Tongue (tissue), 2 donors: ENCODE results near the gene POT1. TPM values are rescaled to one million over a fixed set of nuclear protein-coding genes. Genes with fewer than 3 reads are reported as not detected.

Experiments used
- DNase-seq: peaks from one replicate; pipeline ENCODE4 v3.0.0-alpha.2; 2015
- total RNA-seq: library from RNA; depleted of rRNA; stranded (reverse); fragments of >200 nt; gene quantifications from one replicate; pipeline ENCODE4 v1.2.3, GENCODE V29; 2014

Gene POT1
- total RNA-seq, 1 donor from 2014 or later: 53.5 TPM

GRCh38 chr7:124801330-124801895 lies 128.2 kb downstream of the POT1 start:
- no peak for DNase-seq

DNA sequence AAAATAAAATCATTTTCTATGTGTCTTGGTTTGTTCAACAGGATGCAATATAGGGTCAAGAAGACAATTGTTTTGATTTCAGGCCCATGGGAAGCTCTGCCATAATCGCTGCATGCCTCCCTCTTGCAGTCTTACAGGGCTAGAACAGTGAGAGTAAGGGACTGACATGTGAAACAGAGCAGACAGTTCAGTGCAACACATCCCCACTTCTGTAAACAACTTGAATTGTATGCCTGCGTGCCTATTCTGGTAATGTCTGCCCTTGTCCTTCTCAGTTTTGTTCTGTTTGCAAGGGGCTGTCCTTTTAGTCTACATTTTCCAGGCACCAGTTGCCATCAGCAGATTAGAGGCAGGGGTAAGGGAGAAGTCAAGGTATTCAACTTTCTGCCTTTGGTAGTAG lies 129.2 kb downstream of the POT1 start:
- DNase-seq: no peak

GRCh38 chr7:124799448-124799847 lies 130.2 kb downstream of the POT1 start:
- no peak for DNase-seq

DNA sequence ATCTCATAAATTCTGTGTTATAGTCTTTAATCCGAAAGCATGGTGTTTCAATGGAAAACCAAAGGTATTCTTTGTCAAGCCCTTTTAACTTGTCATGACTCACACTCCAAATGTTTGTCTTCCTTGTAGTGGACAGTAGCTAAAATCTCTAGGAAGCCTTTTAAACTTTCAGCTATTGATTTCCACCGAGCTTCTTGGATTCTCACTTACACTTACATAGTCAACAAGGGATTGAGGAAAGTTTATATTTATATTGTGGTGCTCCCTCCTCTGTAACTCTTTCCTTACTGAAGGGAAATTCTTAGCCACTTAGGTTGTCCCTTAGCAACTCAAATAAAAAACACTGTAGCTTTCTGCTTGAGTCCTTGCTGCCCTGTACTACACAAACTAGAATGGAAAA lies 132.9 kb downstream of the POT1 start:
- DNase-seq: no peak

GRCh38 chr7:124792696-124793095 lies 136.9 kb downstream of the POT1 start:
- no peak for DNase-seq

DNA sequence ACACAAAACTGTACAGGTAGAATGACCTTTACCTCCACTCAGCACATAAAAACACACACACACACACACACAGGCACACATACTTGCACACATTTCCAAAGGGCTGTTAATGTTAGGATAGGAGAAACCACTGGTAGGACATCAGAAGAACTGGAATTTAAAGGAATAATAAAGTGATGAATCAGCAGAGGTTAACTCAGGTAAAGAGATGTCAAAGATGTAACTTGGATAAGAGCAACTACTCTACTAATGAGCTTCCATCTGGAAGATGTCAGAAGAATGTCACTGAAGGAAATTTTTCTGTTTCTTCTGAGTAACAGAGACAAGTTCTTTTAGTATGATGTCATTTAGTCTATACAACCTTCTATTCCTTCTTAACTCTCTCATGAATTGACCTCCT lies 137.6 kb downstream of the POT1 start:
- DNase-seq: no peak

DNA sequence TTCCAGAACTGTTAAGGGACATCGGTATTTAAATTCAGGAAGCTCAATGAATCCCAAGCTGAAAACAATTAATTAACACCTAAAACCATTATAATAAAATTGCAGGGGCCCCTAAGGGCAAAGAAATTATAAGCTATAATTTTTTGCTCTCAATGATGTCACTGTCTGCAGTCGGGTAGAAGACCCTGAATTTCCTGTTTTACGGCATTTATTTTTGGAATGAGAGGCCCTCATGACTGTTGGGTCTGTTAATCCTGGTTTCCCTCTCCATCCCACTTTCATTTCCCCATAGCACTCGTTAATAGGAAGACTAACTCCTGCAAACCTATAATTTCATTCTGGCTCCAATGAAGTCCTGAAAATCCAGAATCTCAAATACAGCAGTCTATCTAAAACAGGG lies 138.2 kb downstream of the POT1 start:
- DNase-seq: no peak

- no peak for DNase-seq
Measured at GRCh38 chr7:124790645-124791044, 139.0 kb downstream of the POT1 start.

DNA sequence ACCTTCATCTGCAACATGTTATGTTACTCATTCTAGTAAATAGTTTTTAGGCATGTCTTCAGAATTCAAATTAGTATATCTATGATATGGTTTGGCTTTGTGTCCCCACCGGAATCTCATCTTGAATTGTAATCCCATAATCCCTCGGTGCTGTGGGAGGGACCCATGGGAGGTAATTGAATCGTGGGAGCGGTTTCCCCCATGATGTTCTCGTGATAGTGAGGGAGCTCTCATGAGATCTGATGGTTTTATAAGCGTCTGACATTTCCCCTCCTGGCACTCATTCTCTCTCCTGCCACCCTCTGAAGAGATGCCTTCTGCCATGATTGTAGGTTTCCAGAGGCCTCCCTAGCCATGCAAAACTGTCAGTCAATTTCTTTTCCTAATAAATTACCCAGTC lies 143.6 kb downstream of the POT1 start:
- DNase-seq: no peak

DNA sequence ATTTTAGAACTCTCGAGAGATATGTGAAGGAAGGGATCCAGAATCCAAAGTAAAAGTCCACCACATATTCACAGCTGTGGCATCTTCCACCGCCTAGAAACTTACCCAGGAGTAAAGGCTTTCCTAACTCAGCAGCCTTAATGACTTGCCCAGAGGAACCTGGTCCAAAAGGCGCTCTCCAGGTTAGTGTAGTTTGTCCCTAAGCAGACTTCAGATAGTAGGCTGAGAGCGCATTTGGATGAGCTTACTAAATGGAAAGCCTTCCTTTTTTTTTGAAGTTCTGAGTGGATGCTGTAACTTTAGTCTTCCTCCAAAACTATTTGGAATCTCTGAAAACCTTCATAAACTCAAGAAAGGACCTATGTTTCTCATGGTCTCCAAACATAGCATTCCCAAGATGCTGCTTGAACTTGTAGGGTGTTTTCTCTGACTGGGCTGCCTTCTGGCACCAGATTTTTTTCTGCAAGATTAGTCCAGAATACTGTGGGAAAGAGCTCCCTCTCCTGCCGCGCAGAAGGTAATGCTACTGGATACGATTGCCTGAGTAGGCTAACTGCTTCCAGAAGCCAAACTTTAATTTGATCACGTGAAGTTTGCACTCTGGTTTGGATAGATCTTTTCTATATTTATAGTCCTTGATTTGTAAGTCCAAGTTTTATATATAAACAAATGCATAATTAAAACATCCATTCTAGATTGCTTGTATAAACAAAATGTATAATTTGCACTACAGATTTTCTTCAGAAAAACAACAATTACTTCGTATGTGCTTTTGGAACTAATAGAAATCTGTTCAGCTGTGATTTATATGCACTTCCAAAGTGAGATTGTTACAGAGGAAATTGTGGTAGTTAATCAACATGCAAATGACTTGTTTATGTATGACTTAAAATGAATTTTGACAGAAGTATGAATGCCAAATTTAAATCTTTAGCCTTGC lies 144.5 kb downstream of the POT1 start:
- peak; percentile 85 for DNase-seq

DNA sequence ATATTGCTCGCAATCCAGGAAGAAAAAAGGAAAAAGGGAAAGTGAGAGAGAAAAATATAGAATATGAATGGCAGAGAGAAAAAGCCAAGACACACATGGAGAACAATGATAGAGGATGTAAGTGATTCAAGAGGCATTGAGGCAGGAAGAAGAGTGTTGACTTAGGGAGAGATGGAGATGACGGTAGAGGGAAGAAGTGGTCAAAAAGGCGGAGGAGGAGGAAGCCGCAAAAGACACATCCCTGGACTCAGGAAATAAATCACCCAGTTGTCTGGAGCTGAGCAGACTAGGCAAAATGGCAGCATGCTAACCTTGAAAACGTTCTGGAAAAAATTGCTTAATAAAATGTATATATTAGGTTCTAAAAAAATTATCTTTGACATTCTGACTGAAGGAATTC lies 146.4 kb downstream of the POT1 start:
- no peak for DNase-seq

DNA sequence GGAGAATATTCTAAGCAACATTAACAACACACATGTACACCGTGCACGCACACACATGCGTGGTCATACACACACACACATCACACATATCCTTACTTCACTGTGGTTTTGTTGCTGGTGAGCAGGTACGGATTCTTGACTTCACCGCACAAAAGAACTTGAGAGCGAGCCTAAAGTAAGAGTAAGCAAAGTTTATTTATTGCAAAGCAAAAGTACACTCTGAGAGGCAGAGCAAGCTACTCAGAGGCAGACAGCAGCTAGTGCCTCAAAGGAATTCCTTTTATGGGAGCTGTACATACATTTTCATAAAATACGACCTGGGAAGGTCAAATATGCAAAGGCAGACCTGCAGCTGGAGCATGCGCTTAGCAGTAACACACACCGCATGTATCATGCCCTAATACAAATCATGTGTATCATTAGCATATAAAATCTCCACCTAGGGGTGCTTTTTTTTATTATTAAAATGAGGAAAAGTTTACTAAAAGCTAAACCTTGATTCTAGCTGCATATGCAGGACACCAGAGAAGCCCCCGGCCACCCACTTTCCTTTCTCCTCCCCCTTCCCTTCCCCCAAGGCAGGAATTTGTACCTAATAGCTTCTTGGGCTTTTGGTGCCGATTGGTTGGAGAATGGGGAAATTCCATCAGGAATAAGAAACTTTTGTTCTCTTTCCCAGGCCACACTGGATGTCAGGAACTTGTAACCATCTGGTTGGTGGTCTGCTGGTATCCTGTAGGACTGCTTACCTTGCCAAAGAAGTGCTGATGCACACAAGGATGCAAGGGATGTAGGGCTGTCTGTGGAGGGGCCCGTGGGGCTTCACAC lies 147.5 kb downstream of the POT1 start:
- DNase-seq: no peak

DNA sequence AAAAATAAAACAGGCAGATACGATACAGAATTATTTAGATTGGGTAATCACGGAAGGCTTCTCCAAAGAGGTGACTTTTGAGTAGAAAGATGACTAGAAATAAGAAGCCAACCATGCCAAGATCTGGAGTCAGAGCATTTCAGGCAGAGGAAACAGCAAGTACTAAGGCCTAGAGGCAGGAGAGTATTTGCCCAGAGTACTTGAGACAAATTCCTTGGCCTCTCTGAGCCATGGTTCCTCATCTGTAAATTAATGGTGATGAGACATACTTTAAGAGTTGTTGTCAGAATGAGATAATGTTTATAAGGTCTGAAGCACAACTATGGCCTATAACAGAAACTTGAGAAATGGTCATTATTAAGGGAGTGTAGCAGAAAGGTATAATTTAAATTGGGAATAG lies 148.2 kb downstream of the POT1 start:
- DNase-seq: no peak

DNA sequence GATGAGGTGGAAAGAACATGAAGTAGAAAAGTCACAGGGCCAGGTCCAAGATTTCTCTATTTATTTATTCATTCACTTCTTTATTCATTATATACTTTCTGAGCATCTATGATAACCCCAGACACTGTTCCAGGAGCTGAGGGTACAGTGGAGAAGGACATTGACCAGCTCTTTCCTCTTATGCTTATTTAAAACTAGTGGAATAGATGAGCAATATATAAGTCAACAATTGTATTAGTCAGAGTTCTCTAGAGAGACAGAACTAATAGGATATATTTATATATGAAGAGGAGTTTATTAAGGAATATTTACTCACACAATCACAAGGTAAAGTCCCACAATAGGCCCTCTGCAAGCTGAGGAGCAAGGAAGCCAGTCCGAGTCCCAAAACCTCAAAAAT lies 149.0 kb downstream of the POT1 start:
- DNase-seq: no peak

DNA sequence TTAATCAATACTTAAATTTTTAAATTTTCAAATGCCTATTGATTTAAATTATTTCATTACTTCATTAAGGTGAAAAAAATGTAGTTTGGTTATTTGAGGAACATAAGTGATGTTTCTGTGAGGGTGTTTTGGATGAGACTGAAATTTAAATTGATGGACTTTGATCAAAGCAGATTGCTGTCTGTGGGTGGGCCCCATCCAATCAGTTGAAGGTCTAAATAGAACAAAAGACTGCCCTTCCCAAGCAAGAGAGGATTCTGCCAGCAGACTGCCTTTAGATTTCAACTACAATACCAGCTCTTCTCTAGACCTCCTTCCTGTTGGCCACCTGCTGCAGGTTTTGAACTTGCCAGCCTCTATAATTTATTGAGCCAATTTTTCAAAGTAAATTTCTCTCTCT lies 149.6 kb downstream of the POT1 start:
- DNase-seq: no peak

GRCh38 chr7:124779620-124780019 lies 150.0 kb downstream of the POT1 start:
- no peak for DNase-seq

DNA sequence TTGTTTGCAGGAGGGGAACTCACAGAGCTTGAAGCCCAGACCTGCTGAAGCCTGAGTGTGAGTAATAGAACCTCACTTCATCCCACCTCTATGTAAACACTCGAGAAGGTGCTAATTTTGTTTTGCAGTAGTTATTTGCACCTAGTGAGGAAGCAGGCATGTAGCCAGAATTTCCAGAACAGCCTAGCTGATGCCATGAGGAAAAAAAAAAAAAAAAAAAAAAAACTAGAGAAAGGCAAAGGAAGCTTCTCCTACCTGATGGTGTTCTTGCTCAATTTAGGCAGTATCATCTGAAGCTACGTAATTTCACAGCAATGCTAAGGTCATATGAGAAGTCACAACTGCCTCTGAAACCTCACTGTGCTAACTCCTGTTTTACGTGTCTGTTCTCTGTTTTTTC lies 150.4 kb downstream of the POT1 start:
- no peak for DNase-seq

DNA sequence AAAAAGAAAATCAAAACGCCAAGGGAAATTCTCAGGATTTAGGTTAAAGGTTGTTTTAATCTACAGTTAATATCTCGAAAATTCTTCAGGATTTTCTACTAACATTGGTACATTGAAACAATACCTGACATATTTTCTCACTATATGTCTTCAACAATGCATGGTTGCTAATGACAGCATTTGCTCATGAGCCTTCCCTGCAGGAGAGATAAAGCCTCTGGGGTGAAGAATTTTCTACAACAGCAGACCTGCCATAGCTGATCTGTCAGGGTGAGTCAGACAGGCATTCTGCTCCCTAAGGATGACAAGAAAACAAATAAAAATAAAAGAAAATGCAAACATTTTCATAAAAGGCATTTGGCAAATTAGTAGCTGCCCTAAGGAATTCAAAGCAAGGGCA lies 152.4 kb downstream of the POT1 start:
- DNase-seq: no peak

DNA sequence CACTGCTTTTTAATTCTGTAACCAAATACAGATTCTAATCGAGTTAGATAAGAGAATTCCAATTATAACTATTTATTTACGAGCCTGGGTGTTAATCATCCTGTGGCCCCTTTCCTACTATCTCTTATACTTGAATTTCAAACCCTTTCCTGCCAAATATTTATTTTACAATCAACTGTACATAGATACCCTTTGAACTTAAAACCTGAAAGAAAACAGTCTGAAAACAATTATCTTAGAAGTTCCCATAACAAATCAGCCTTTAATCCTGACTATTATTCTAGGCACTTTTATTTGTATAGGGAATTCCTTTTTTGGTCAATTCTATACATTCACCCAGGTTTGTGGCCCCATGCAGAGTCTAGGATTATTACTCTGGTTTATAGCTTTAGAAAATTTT lies 153.5 kb downstream of the POT1 start:
- DNase-seq: no peak

GRCh38 chr7:124775422-124775821 lies 154.2 kb downstream of the POT1 start:
- DNase-seq: no peak

DNA sequence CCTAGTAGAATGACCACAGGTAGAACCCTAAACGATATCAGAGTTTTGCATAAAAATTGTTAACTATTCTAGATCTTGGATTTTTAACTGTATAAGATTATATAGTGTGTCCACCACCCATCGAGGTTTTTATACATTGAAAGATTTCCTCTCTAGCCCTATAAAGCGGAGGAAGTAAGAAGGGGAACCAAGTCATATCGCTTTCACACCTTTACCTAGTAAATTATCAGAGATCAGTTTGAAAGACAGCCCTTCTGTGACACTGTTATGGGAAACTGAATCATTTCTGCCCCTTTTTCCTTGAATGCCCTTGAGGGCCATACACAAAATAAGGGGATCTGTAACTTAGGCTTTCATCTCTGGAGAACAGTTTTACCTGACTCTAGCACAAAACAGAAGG lies 155.7 kb downstream of the POT1 start:
- no peak for DNase-seq

- no peak for DNase-seq
Measured at GRCh38 chr7:124773339-124773738, 156.3 kb downstream of the POT1 start.
